Measurements from ENCODE around the gene HOXA13.

- no peak for TF ChIP-seq EZH2 (IDR thresholded peaks at IDR 0.05; ENCODE audit: low read depth)
- TF ChIP-seq, protein P1, sequence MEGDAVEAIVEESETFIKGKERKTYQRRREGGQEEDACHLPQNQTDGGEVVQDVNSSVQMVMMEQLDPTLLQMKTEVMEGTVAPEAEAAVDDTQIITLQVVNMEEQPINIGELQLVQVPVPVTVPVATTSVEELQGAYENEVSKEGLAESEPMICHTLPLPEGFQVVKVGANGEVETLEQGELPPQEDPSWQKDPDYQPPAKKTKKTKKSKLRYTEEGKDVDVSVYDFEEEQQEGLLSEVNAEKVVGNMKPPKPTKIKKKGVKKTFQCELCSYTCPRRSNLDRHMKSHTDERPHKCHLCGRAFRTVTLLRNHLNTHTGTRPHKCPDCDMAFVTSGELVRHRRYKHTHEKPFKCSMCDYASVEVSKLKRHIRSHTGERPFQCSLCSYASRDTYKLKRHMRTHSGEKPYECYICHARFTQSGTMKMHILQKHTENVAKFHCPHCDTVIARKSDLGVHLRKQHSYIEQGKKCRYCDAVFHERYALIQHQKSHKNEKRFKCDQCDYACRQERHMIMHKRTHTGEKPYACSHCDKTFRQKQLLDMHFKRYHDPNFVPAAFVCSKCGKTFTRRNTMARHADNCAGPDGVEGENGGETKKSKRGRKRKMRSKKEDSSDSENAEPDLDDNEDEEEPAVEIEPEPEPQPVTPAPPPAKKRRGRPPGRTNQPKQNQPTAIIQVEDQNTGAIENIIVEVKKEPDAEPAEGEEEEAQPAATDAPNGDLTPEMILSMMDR (conservative IDR thresholded peaks at IDR 0.05), result no peak
Observed at GRCh38 chr7:27144781-27145164, 55.1 kb downstream of the HOXA13 start.
